H54 (cell line): ENCODE results near the gene ITGB1BP1.
"Not testable (repeated sequence)": the region's sequence is repeated elsewhere in the genome, so short reads cannot be mapped to it uniquely, and the experiment has no call there.

ENCODE experiments used
- DNase-seq: peaks from one replicate; pipeline ENCODE4 v3.0.0; 2011; ENCODE audit warnings: low spot score, mixed read lengths; ENCODE audit not compliant: insufficient read length
- FAIRE-seq: peaks from 3 replicates; lab custom pipeline; 2011; peaks lifted over from hg19 to GRCh38; lab: Jason Lieb, UNC
- POLR2A ChIP-seq: IDR thresholded peaks from 2 replicates; pipeline ENCODE4 v1.6.1; 2011; ENCODE audit warnings: low read depth, mild to moderate bottlenecking, low read length

The ITGB1BP1 gene

DNA sequence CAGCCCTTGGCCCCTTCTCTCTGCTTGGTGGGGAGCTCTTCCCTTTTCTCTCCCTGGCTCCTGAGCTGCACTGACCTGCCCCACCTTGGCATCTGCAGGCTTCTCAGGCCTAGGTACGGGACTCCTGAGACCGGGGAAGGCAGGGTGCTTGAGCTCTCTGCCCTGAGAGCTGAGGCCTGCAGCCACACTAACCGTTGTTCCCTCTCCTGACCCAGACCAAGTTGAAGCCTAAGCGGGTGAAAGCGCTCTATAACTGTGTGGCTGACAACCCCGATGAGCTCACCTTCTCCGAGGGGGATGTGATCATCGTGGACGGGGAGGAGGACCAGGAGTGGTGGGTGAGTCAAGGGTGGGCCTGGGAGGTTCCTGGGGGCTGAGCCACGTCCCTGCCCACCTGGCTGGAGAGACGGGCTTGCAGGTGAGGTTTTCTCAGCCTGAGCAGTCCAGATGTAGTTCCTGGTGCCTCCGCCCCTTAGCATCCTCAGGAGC lies 22.2 kb downstream of the ITGB1BP1 start:
- FAIRE-seq: no peak
- no peak for DNase-seq
- TF ChIP-seq POLR2A: no peak

DNA sequence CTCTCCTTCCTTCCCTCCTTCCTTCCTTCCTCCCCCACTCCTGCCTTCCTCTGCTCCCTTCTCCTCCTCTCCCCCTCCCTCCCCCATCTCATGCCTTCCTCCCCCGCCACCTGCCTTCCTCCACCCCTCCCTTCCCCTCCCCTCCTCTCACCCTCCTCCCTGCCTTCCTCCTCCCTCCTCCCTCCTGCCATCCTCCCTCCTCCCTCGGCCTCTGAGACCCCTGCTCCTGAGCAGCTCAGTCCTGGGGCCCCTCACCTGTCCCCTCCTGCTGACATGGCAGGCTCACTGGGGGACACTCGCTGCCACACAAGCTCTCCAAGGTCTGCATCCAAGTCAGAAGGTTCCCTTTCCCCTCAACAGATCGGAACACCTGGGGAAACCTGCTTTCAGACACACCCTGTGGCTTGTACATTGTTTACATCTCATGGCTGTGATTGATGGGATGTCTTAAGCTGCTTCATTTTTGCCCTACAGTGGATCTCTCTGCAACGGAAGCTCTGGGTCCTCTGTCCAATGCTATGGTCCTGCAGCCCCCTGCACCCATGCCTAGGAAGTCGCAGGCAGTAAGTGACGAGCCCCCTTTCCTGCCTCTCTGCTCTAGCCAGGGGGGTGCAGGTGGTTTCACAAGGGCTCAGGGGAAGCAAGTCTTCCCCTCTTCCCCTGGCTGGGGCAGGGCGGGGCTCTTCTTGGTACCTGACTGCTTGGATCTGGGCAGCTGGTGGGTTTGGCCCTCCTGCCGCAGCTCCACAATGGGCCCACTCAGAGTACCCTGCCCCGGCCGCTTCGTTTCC lies 22.9 kb downstream of the ITGB1BP1 start:
- no peak for DNase-seq
- no peak for FAIRE-seq
- TF ChIP-seq POLR2A: no peak

- FAIRE-seq (no peak), DNase-seq (no peak)
- no peak for TF ChIP-seq POLR2A
These were observed 24.2 kb downstream of the ITGB1BP1 start for GRCh38 chr2:9398881-9399780.

- not testable (repeated sequence) for FAIRE-seq, DNase-seq
These were observed 25.1 kb downstream of the ITGB1BP1 start for GRCh38 chr2:9398251-9398650.

DNA sequence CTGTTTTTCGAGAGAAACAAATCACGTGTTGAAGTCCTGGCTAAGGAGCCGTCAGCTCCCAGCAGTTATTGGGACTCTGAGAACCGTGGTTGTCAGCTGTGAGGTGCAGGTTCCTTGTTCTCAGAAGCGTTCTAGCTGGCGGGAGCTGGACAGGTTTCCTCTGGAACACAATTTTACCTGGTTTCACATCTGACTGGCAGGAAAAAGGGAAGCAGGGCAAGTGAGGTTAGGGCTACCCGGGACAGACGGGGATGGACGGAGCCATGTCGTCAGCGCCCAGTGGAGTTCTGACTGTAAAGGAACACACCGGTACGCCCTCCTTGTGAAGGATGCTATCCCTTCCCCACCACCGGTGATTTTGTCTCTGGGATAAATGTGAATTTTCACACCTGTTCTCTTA lies 26.1 kb downstream of the ITGB1BP1 start:
- DNase-seq: no peak
- FAIRE-seq: no peak
- no peak for TF ChIP-seq POLR2A

DNA sequence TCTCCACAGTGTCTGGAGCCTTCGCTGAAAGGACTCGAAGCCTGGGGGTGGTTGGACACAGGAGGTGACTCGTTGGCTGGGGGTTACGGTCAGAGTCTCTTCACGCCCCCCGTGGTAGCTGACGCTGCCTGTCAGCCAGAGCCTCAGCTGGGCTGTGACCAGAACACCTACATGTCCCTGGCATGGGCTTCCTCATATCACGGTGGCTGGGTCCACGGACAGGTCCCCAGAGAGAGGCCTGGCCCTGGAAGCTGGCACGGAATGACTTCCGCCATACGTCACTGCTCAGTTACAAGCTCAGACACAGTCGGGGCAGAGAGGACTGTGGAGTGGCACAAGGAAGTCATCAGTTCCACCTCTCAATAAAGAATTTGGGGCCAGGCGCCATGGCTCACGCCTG lies 28.5 kb downstream of the ITGB1BP1 start:
- TF ChIP-seq POLR2A: no peak
- FAIRE-seq: no peak
- DNase-seq: no peak

- DNase-seq (no peak), FAIRE-seq (no peak)
- TF ChIP-seq POLR2A: no peak
These were observed 30.2 kb downstream of the ITGB1BP1 start for GRCh38 chr2:9392898-9393765.

- FAIRE-seq (no peak), DNase-seq (no peak)
- TF ChIP-seq POLR2A: no peak
These were observed 31.2 kb downstream of the ITGB1BP1 start for GRCh38 chr2:9391961-9392720.

GRCh38 chr2:9390991-9391390 lies 32.3 kb downstream of the ITGB1BP1 start:
- no peak for TF ChIP-seq POLR2A
- no peak for FAIRE-seq

GRCh38 chr2:9390151-9390850 lies 33.0 kb downstream of the ITGB1BP1 start:
- no peak for DNase-seq
- TF ChIP-seq POLR2A: no peak
- FAIRE-seq: no peak

More at GRCh38 chr2:9390991-9391390, 32.3 kb downstream of the ITGB1BP1 start:
- DNase-seq: no peak

- no peak for FAIRE-seq
- DNase-seq: no peak
- no peak for TF ChIP-seq POLR2A
These were observed 34.1 kb downstream of the ITGB1BP1 start for GRCh38 chr2:9388950-9389911.
